ENCODE data around the gene RPTOR.

Gene RPTOR

GRCh38 chr17:80940171-80941123 lies 395.8 kb downstream of the RPTOR start:
- TF ChIP-seq, protein P1, sequence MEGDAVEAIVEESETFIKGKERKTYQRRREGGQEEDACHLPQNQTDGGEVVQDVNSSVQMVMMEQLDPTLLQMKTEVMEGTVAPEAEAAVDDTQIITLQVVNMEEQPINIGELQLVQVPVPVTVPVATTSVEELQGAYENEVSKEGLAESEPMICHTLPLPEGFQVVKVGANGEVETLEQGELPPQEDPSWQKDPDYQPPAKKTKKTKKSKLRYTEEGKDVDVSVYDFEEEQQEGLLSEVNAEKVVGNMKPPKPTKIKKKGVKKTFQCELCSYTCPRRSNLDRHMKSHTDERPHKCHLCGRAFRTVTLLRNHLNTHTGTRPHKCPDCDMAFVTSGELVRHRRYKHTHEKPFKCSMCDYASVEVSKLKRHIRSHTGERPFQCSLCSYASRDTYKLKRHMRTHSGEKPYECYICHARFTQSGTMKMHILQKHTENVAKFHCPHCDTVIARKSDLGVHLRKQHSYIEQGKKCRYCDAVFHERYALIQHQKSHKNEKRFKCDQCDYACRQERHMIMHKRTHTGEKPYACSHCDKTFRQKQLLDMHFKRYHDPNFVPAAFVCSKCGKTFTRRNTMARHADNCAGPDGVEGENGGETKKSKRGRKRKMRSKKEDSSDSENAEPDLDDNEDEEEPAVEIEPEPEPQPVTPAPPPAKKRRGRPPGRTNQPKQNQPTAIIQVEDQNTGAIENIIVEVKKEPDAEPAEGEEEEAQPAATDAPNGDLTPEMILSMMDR (IDR thresholded peaks at IDR 0.05; ENCODE audit: extremely low read depth, insufficient read depth, missing control alignments): no peak
- no peak for DNase-seq (ENCODE audit: low spot score)
- in situ Hi-C loops (cut with MboI; ENCODE audit: low pct_unique_long_range_greater_than_20kb, low sequenced_read_pairs, unreplicated experiment): no loop called here

- in situ Hi-C loops (cut with MboI; ENCODE audit: low pct_unique_long_range_greater_than_20kb, low sequenced_read_pairs, unreplicated experiment): no loop called here
- DNase-seq (ENCODE audit: low spot score): no peak
- TF ChIP-seq, protein P1 (IDR thresholded peaks at IDR 0.05; ENCODE audit: extremely low read depth, insufficient read depth, missing control alignments): no peak
These were observed 396.5 kb downstream of the RPTOR start for GRCh38 chr17:80941171-80941570.

- TF ChIP-seq, protein P1 (IDR thresholded peaks at IDR 0.05; ENCODE audit: extremely low read depth, insufficient read depth, missing control alignments): no peak
- DNase-seq (ENCODE audit: low spot score): no peak
- in situ Hi-C loops (cut with MboI; ENCODE audit: low pct_unique_long_range_greater_than_20kb, low sequenced_read_pairs, unreplicated experiment): no loop called here
These were observed 397.2 kb downstream of the RPTOR start for GRCh38 chr17:80941743-80942422.

GRCh38 chr17:80942423-80943345 lies 398.0 kb downstream of the RPTOR start:
- TF ChIP-seq, protein P1 (IDR thresholded peaks at IDR 0.05; ENCODE audit: extremely low read depth, insufficient read depth, missing control alignments): no peak
- DNase-seq (ENCODE audit: low spot score): no peak
- in situ Hi-C loops (cut with MboI; ENCODE audit: low pct_unique_long_range_greater_than_20kb, low sequenced_read_pairs, unreplicated experiment): no loop called here

DNA sequence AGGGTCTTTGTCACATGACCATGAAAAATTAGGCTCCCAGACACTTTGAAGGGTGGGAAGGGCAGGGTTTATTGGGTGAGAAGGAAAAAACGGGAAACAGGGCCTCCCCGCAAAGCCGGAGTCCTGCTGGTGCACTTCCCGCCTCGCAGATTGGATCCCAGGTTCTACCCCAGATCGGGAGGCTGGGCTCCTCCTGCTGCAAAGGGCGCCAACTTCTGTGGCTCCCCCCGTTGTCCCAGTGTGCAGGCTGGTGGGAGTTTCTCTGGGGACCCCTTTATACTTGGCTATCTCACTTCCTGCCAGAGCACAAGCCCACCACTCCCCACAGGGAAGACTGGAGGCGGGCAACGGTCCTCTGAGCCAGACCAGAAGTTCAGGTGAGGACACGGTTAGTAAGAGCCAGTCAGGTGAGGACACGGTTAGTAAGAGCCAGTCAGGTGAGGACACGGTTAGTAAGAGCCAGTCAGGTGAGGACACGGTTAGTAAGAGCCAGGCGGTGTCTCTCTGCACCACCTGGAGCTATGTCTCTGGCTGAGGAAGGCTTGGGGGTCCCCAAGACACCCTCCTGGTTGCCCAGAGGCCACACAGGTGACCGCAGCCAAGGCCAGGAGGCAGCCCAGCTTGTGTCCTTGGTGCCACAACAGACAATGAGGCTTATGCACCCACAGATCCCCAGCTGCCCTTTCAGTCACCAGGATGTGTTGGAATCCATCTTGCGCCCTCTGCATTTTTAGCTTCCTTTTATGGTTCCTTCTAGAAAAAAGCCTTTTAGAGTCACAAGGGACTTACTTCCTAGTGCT lies 398.9 kb downstream of the RPTOR start:
- in situ Hi-C loops (cut with MboI; ENCODE audit: low pct_unique_long_range_greater_than_20kb, low sequenced_read_pairs, unreplicated experiment): no loop called here
- DNase-seq (ENCODE audit: low spot score): no peak
- TF ChIP-seq, protein P1 (IDR thresholded peaks at IDR 0.05; ENCODE audit: extremely low read depth, insufficient read depth, missing control alignments): no peak

All from GM13977 (cell line).